ENCODE data around the gene COTL1. TPM values are rescaled to one million over a fixed set of nuclear protein-coding genes. Genes with fewer than 3 reads are reported as not detected.

Gene COTL1
- total RNA-seq, 4 donors from 2014 or later = 34.5 to 42.9 (median 40.7) TPM

- DNase-seq (ENCODE audit: extremely low spot score) = no peak
- Histone ChIP-seq H3K4me1 (no peaks in the 10 kb centered on the region), H3K36me3 (peaks cover 68 to 100% (median 93%) of the 10 kb centered on the region in 4 donors), H3K9me3 (no peaks in the 10 kb centered on the region), H3K27ac (replicated peaks in 1 of 4) (no peak overlapping the region), H3K4me3 (no peak overlapping the region), H3K27me3 (no peaks in the 10 kb centered on the region)
- intact Hi-C loops (cut with DNase I) = no loop called here
- 96% methylated on average over 15 of the region's 51 CpGs for WGBS
- TF ChIP-seq POLR2A (IDR thresholded peaks at IDR 0.05; ENCODE audit: low read depth) (no peak), POLR2AphosphoS5 (IDR thresholded peaks at IDR 0.05) (no peak), EP300 (IDR thresholded peaks at IDR 0.05) (no peak), CTCF (IDR thresholded peaks at IDR 0.05) (no peak)
Observed at GRCh38 chr16:84661418-84662060, 43.7 kb upstream of the COTL1 start.

GRCh38 chr16:84660973-84661372 is 43.1 kb upstream of the COTL1 start:
- H3K4me3 ChIP-seq = no peak overlapping the region
- WGBS = 76% methylated on average over 7 of the region's 7 CpGs
- TF ChIP-seq CTCF (IDR thresholded peaks at IDR 0.05) (no peak), POLR2A (IDR thresholded peaks at IDR 0.05; ENCODE audit: low read depth) (no peak), POLR2AphosphoS5 (IDR thresholded peaks at IDR 0.05) (no peak)
- DNase-seq (ENCODE audit: extremely low spot score) = no peak
- no peaks in the 10 kb centered on the region for H3K4me1 ChIP-seq
- intact Hi-C loops (cut with DNase I) = no loop called here
- no peaks in the 10 kb centered on the region for H3K27me3 ChIP-seq
- no peaks in the 10 kb centered on the region for H3K9me3 ChIP-seq
- peaks cover 66 to 98% (median 92%) of the 10 kb centered on the region in 4 donors for H3K36me3 ChIP-seq
- no peak overlapping the region for H3K27ac ChIP-seq (replicated peaks in 1 of 4)

GRCh38 chr16:84659656-84660300 is 41.9 kb upstream of the COTL1 start:
- Histone ChIP-seq H3K27ac (replicated peaks in 1 of 4) (no peak overlapping the region), H3K36me3 (peaks cover 65 to 93% (median 87%) of the 10 kb centered on the region in 4 donors), H3K27me3 (no peaks in the 10 kb centered on the region), H3K9me3 (no peaks in the 10 kb centered on the region), H3K4me1 (no peaks in the 10 kb centered on the region), H3K4me3 (no peak overlapping the region)
- no peak for DNase-seq (ENCODE audit: extremely low spot score)
- intact Hi-C loops (cut with DNase I) = no loop called here
- TF ChIP-seq POLR2A (IDR thresholded peaks at IDR 0.05; ENCODE audit: low read depth) (no peak), POLR2AphosphoS5 (IDR thresholded peaks at IDR 0.05) (no peak), CTCF (IDR thresholded peaks at IDR 0.05) (no peak), EP300 (IDR thresholded peaks at IDR 0.05) (no peak)
- 94% methylated on average over 11 of the region's 27 CpGs for WGBS

GRCh38 chr16:84658690-84659089 is 40.8 kb upstream of the COTL1 start:
- Histone ChIP-seq H3K9me3 (no peaks in the 10 kb centered on the region), H3K36me3 (peaks cover 65 to 93% (median 82%) of the 10 kb centered on the region in 4 donors), H3K27ac (replicated peaks in 1 of 4) (no peak overlapping the region), H3K4me3 (no peak overlapping the region), H3K4me1 (no peaks in the 10 kb centered on the region), H3K27me3 (no peaks in the 10 kb centered on the region)
- 78% methylated on average over 11 of the region's 11 CpGs for WGBS
- TF ChIP-seq EP300 (IDR thresholded peaks at IDR 0.05) (no peak), POLR2AphosphoS5 (IDR thresholded peaks at IDR 0.05) (no peak), POLR2A (IDR thresholded peaks at IDR 0.05; ENCODE audit: low read depth) (no peak), CTCF (IDR thresholded peaks at IDR 0.05) (no peak)
- intact Hi-C loops (cut with DNase I) = no loop called here
- DNase-seq (ENCODE audit: extremely low spot score) = no peak
